BJ (cell line): ENCODE results near the gene RDH12. TPM values are rescaled to one million over a fixed set of nuclear protein-coding genes. Genes with fewer than 3 reads are reported as not detected.

Experiments used
- CTCF ChIA-PET: fragments of 350-600 bp; formaldehyde crosslinking; extraction: SDS; loops from one replicate; lab custom pipeline; 2021; ENCODE audit warnings: antibody characterized with exemption, inconsistent platforms; lab: Yijun Ruan, JAX
- POLR2A ChIA-PET: fragments of 300-600 bp; sonication (Branson Sonifier 250); formaldehyde crosslinking; extraction: SDS; loops from one replicate; lab custom pipeline; 2021; ENCODE audit warnings: antibody characterized with exemption; lab: Charles Lee
- DNase-seq: peaks from one replicate; pipeline ENCODE4 v3.0.0-alpha.2; 2011; ENCODE audit warnings: low read depth
- H3K27me3 ChIP-seq: 2 replicates; pipeline ENCODE4 v1.6.0; 2011; ENCODE audit warnings: low read length; ENCODE audit not compliant: control insufficient read depth, insufficient read depth
- H3K36me3 ChIP-seq: 2 replicates; pipeline ENCODE4 v1.5.1; 2011; ENCODE audit warnings: low read length; ENCODE audit not compliant: control insufficient read depth, insufficient read depth
- H3K4me3 ChIP-seq: 2 replicates; pipeline ENCODE4 v1.5.1; 2011; ENCODE audit warnings: low read depth, mild to moderate bottlenecking, control low read depth, low read length
- polyA plus RNA-seq: library from polyadenylated mRNA; depleted of rRNA; stranded (reverse); fragments of >200 nt; gene quantifications from 2 replicates; pipeline ENCODE4 v1.2.3, GENCODE V29; 2011
- TF ChIP-seq, protein P1 (sequence below): IDR thresholded peaks from 2 replicates; pipeline ENCODE4 v1.5.1; 2011; ENCODE audit warnings: low read depth, mild to moderate bottlenecking, control low read depth, inconsistent platforms, low read length, moderate library complexity; ENCODE audit not compliant: insufficient read depth

RDH12 gene
- polyA plus RNA-seq, 1 experiment, result not detected

DNA sequence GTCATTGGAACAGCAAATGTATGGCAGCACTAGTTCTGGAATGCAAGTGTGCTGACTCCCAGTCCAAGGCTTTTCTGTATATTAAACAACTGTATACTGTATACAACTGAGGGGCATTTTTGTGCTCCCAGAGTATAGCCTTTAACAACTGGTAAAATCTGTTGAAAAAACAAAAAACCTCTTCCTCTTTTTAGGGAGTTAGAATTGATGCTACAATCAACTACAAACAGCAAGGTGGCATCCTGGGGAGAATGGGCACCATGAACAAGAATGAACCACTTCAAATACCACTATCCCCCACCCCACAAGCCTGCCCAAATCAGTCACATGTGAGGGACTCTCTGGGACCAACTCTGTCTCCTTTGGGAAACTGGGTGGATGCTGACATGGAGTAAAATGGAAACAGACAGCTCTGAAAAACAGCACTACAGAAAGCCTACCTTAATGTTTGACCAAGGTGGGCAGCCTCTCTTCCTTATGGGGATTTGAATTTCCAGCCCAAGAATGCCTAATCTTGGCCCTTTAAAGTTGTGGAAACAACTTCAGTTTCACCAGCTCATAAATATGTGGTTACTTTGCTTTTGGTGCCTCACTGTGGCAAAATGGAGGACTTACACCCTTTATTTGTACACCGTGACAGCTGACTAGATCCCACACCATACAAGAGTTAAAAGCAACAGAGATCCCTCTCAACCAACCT, 34.8 kb upstream of the RDH12 start:
- ChIA-PET POLR2A (interaction anchor here (0.6 kb wide), 1 partner anchor 84 kb away, joined by 3 read pairs; no protein-coding TSS in a partner anchor), CTCF (interaction anchor here (0.6 to 8.1 kb wide), 21 partner anchors 8 to 241 kb away, joined by 3 to 105 read pairs (median 6); partner anchors contain the start of genes ARG2, PIGH and RDH12)
- no peak for DNase-seq
- H3K36me3 ChIP-seq, result no peaks in the 10 kb centered on the region
- H3K27me3 ChIP-seq, result no peaks in the 10 kb centered on the region
- TF ChIP-seq, protein P1, sequence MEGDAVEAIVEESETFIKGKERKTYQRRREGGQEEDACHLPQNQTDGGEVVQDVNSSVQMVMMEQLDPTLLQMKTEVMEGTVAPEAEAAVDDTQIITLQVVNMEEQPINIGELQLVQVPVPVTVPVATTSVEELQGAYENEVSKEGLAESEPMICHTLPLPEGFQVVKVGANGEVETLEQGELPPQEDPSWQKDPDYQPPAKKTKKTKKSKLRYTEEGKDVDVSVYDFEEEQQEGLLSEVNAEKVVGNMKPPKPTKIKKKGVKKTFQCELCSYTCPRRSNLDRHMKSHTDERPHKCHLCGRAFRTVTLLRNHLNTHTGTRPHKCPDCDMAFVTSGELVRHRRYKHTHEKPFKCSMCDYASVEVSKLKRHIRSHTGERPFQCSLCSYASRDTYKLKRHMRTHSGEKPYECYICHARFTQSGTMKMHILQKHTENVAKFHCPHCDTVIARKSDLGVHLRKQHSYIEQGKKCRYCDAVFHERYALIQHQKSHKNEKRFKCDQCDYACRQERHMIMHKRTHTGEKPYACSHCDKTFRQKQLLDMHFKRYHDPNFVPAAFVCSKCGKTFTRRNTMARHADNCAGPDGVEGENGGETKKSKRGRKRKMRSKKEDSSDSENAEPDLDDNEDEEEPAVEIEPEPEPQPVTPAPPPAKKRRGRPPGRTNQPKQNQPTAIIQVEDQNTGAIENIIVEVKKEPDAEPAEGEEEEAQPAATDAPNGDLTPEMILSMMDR, result peak; percentile 65
- H3K4me3 ChIP-seq, result no peak overlapping the region

DNA sequence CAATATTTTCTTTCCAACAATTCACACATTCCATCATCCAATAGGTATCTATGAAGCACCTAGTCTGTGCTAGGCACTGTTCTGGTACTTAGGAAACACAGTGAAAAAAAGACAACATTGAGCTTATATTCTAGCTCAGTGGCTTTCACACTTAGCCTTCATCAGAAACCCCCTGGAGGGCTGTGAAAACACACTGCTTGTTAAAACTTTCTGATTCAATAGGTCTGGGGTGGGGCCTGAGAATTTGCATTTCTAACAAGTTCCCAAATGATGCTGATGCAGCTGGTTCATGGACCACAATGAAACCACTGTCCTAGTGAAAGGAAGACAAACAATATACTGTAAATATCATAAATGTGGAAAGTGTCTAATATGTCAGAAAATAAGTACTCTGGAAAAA, 33.1 kb upstream of the RDH12 start:
- DNase-seq, result no peak
- CTCF ChIA-PET, result interaction anchor here (1.1 to 8.1 kb wide), 4 partner anchors 36 to 84 kb away, joined by 3 to 105 read pairs (median 4); partner anchors contain the start of gene ARG2
- POLR2A ChIA-PET, result no interaction called here
- Histone ChIP-seq H3K27me3 (no peaks in the 10 kb centered on the region), H3K4me3 (no peak overlapping the region), H3K36me3 (no peaks in the 10 kb centered on the region)
- TF ChIP-seq, protein P1, result no peak

DNA sequence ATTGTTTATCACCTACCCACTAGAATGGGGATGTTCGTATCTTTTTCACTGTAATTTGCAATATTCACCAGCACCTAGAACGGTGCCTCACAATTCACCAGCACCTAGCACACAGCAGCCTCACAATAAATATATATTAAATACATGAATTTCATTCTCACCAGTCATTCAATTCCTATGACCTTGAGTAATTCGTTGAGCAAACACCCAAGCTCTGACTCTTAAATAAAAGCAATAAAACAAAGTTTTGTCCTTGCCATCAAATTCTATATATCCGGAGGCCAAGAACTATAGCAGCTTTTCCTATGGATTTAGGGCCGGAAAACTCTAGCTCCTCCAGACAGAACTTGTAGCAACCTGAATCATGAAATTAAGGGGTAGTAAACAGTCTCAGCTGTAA, 28.2 kb upstream of the RDH12 start:
- Histone ChIP-seq H3K27me3 (no peaks in the 10 kb centered on the region), H3K4me3 (peak overlapping the region; percentile 97), H3K36me3 (peaks cover 2% of the 10 kb centered on the region)
- CTCF ChIA-PET, result interaction anchor here (0.6 to 2.1 kb wide), 3 partner anchors 31 to 75 kb away, joined by 3 to 11 read pairs (median 3); no protein-coding TSS in a partner anchor
- POLR2A ChIA-PET, result no interaction called here
- no peak for DNase-seq
- TF ChIP-seq, protein P1, result no peak

DNA sequence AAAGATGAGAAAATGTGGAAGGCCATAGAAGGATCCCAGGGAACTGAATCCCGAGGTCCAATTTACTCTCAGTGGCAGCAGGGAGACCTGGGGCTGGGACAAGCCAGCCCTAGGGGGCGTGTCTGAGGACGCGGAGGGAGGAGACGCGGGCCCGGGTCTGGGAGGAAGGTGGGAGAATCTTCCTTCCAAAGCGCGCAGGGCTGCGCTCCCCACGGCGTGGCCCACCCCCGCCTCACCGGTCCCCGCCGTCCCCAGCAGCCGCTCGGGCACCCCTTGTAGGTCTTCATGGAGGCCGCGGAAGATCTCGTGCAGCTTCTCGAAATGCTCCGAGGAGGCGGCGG, 27.6 kb upstream of the RDH12 start:
- H3K27me3 ChIP-seq, result no peaks in the 10 kb centered on the region
- DNase-seq, result no peak
- POLR2A ChIA-PET, result no interaction called here
- peaks cover 2% of the 10 kb centered on the region for H3K36me3 ChIP-seq
- CTCF ChIA-PET, result interaction anchor here (0.6 to 2.1 kb wide), 3 partner anchors 30 to 75 kb away, joined by 3 to 11 read pairs (median 3); no protein-coding TSS in a partner anchor
- TF ChIP-seq, protein P1, result peak; percentile 44
- H3K4me3 ChIP-seq, result peak overlapping the region; percentile 97

DNA sequence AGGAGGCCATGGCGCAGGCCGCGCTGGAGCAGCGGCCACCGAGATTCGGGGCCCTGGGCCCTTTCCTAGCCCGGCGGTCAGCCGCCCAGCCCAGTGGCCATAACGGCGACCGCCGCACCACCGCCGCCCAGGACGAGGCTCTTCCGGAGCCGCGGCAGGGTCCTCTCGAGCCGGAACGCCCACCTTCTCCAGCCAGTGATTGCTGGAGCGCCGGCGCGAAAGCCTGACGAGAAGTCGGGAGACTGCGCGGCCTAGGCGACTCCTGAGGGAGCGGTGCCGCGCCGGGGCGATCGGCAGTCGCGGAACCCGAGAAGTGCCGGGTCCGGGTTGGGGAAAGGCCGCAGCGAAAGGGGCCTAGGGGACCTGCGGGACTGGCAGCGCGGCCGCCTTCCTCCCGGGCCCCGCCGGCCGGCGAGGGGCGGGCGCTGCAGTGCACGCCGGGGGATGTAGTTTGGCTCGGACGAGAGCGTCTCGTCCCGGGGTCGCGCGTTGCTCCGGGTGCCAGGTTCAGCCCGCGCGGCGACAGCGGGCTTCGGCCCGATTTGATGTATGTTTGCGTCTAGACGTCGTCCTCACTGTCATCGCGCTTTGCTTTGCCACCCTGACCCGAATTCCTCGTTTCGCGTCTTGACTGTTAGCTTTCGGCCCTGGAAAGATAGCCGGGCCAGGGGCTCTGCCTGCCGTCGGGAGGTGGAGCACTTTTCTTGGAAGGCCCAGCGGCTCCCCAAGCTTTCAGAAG, 27.0 kb upstream of the RDH12 start, which contains the start of gene VTI1B:
VTI1B (minus strand) TSS at position 153 of the 739 bp plus-strand sequence; CDS start at position 10, 143 bp downstream.
- ChIA-PET CTCF (interaction anchor here (0.6 to 2.1 kb wide), 4 partner anchors 8 to 30 kb away, joined by 3 to 11 read pairs (median 4); no protein-coding TSS in a partner anchor), POLR2A (no interaction called here)
- Histone ChIP-seq H3K27me3 (no peaks in the 10 kb centered on the region), H3K36me3 (peaks cover 2% of the 10 kb centered on the region), H3K4me3 (peak within 1 kb of the TSS; percentile 97)
- TF ChIP-seq, protein P1, result peak; percentile 47
- DNase-seq, result no peak
